Subcutaneous adipose tissue (tissue), 4 donors: ENCODE measurements around the gene RSRC1. TPM values are rescaled to one million over a fixed set of nuclear protein-coding genes. Genes with fewer than 3 reads are reported as not detected.

Experiments used
- total RNA-seq, 4 donors: library from RNA; depleted of rRNA; stranded (reverse); fragments of >200 nt; gene quantifications; one replicate each; pipeline ENCODE4 v1.1.0, GENCODE V29; 2016
- TF ChIP-seq, protein P1 (sequence below): fragments of 450-650 bp; IDR thresholded peaks from one replicate; pipeline ENCODE4 v1.5.1; 2016; ENCODE audit warnings: low read depth, mild to moderate bottlenecking, control low read depth, antibody characterized with exemption, moderate library complexity

RSRC1 gene
- total RNA-seq, 4 donors from 2014 or later = 64.3 to 75.0 (median 68.4) TPM

DNA sequence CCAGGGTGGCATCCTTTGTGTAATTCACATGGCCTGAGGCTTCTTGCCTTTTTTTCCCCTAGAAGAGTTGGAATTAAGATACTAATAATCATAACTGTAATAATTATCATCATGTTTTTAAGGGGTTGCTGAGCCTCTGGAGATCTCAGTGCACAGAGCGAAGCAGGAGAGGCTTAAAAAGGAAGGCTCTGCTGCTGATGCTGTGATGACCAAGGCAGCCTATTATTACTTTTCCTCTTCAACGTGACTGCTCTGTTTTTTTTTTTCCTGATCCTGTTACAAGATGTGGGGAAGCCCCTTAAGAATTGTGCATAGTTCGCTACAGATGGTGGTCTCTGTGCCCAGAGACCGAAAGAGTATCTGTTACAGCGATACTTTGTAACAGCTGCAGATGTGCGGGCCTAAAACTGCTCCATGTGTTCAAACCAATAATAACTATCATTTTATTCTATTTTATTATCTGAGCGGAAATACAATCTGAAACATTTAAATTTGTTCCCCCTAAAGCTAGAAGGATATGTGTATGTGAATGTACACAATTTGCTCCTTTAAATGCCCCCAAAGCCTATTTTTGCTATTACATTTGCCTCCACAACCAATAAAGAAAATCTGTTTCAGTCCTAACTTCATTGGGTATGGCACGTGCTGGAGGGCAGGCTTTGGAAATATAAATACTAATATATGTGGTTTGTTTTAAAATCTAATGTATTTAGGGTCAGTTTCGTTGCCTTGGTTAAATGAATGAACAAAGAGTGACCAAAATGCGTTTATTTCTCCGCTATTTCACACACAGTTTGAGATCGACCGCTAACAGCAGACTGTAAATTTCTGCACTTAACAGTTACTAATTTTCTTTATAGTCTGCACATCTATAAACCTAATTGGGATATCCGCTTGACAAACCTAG, 8.3 kb upstream of the RSRC1 start:
- TF ChIP-seq, protein P1, sequence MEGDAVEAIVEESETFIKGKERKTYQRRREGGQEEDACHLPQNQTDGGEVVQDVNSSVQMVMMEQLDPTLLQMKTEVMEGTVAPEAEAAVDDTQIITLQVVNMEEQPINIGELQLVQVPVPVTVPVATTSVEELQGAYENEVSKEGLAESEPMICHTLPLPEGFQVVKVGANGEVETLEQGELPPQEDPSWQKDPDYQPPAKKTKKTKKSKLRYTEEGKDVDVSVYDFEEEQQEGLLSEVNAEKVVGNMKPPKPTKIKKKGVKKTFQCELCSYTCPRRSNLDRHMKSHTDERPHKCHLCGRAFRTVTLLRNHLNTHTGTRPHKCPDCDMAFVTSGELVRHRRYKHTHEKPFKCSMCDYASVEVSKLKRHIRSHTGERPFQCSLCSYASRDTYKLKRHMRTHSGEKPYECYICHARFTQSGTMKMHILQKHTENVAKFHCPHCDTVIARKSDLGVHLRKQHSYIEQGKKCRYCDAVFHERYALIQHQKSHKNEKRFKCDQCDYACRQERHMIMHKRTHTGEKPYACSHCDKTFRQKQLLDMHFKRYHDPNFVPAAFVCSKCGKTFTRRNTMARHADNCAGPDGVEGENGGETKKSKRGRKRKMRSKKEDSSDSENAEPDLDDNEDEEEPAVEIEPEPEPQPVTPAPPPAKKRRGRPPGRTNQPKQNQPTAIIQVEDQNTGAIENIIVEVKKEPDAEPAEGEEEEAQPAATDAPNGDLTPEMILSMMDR = no peak

DNA sequence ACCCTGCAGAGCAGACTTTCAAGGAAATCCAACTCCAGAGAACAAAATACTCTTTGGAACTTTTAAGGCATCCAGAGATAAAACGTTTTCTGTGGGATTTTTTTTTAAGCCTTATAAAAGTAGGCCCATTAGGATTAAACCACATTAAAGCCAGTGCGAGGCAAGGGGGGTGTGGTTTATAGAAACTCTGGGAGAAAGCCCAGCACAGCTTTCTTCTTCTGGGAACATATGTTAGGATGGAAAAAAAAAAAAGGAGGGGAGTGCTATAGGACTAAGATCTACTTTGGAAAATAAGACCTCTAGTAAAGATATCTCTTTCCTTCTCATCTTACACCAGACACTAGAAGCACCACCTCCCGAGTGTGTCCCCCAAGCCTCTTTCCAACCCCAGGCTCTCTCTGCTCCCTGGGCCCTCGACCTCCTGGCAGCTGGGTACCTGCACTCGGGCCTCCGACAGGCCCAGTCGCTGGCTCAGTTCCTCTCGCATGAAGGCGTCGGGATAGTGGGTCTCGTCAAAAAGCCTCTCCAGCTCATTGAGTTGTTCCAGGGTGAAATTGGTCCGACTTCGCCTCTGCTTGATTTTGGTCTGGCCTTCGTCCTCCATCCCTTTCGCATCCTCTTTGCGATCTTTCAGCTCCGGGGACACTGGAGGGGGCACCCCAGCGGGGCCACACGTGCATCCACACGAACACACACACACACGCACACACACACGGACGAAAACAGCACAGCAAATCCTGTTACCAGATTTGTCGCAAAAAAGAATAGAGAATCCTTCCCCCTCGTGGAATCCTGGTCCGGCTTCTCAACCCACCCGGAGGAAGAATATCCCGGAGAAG, 7.4 kb upstream of the RSRC1 start:
- TF ChIP-seq, protein P1 = no peak

DNA sequence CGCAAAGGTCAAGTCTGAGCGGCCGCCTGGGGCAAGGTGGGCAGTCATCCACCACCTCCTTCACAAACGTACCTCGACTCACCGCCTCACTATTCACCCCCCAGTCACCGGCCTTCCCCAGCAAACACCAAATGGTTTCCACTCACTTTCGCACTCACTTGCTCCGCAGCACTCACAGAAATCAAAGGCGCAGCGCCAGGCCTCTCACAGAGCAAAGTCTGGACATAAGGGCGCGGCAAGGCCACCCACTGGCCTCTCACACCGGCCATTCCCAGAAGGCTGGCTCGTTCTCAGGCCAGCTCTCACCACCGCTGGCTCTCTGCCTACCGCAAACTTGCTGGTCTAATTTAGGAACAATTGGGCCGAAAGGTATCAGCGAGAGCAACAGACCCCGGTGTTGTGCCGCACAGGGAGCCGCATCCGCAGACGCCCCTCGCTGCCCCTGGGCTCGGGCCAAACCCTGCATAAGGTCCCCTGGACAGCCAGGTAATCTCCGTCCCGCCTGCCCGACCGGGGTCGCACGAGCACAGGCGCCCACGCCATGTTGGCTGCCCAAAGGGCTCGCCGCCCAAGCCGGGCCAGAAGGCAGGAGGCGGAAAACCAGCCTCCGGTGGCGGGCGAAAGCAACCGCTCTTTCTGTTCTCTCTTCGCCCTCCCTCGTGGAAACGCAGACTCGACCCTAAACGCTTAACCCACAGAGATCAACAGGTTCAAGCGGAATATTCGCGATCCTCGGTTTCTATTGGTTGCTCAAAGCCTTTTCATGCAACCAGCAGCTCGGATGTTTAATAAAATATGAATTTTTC, 6.6 kb upstream of the RSRC1 start:
- TF ChIP-seq, protein P1 = no peak

DNA sequence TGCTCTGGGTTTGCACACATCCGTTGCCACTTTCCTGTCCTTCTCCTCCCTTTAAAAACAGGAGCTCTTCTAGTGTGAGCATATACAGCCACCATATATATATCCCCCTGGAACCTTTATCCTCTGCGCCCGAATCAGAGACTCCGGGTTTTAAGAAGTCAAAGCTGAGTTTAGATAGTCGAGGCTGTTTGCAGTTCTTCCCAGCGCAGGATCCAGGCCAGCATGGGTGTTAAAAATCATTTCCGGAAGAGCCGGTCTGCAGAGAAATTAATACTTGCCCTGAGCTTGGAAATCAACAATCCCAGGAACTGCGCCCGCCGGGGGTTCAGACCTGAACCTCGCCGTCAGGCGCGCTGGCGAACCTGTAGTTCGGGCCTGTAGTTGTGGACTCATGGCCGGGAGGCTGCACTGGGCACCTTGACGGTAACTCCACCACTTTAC, 6.0 kb upstream of the RSRC1 start:
- TF ChIP-seq, protein P1 = no peak

DNA sequence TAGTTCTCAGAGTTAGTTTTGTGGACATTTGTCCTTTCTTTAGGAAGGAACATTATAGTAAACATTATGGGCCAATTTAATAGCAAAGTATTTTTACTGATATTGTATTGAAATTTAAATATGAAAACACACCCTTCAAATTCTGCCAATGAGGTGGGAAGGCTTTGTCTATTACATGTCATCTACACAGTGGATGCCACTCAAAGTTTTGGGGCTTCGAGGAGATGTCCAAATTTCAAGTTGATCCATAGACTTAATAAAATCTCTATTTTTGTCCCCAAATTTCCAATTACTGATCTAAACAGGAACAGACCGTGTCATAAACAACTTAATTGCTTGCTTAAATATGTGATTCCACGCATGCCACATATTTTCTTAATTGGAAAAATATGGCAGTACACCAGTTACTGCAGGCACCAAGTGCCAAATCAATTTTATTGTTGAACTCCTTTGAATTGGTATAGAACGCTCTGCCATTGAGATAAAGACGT, 5.4 kb upstream of the RSRC1 start:
- TF ChIP-seq, protein P1 = no peak

DNA sequence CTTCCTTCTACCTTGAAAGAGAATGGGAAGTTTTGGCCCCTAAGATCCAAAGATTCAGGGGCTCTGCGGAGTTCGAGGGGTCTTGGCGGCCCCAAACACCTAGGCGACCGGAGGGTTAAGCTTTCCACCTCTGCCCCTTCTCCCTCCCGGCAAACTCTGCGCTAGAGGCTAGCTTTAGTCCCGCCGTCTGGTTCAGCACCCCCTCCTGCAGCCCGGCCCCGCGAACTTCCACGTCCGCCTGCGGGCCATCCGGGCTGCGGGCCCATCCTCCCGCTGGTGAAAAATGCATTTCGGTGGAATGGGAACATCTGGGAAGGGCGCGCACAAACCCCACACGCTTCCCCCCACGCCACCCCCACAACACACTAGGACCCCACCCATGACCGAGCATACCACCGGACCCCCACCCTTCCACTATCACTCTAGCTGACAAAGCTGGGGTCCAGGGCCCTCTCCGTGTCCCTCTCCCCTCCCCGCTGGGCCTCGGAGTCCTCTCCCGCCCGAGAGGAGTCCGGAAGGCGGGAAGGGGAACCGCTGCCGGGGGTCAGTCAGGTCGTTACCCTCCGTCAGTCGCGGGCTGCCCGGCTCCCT, 4.7 kb upstream of the RSRC1 start:
- TF ChIP-seq, protein P1 = no peak
